NCI-H510A treated with DMSO at 0.1 percent for 48 hours (cell line): Measurements from ENCODE around the gene ICAM2.
A peak's percentile ranks its signal among the peaks of the same experiment; 100 is the strongest.

ENCODE experiments used
- DNase-seq: peaks from one replicate; lab custom pipeline; 2025; lab: John Stamatoyannopoulos, UW

ICAM2 gene

GRCh38 chr17:64020056-64020766 lies at the start of gene ICAM2:
ICAM2 (minus strand) TSS chr17:64020633; CDS start chr17:64006691, 13,942 bp downstream.
- DNase-seq, result no peak

GRCh38 chr17:64070213-64070612 lies 49.8 kb upstream of the ICAM2 start:
- DNase-seq, result no peak

DNA sequence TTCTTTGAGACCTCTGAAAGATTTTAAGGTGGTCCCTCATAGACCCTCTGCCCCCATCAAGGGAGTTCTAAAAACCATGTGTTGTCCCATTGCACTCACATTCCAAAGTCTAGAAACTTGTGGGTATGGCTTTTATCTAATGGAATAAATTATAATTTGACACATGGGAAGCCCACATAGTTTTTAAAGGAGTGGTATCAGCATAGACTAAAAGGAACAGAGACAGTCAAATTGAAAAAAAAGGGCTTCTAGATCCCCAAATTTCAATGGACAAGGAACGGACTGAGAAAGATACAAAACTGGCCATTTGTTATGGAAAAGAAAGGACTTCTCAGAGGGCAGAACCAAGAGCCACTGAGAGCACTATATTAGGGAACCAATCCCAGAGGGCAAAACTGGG lies 48.7 kb upstream of the ICAM2 start:
- DNase-seq, result no peak

GRCh38 chr17:64067657-64068056 lies 47.2 kb upstream of the ICAM2 start:
- no peak for DNase-seq

GRCh38 chr17:64066716-64067115 lies 46.3 kb upstream of the ICAM2 start:
- no peak for DNase-seq

- DNase-seq, result no peak
Measured at GRCh38 chr17:64065161-64065560, 44.7 kb upstream of the ICAM2 start.

DNA sequence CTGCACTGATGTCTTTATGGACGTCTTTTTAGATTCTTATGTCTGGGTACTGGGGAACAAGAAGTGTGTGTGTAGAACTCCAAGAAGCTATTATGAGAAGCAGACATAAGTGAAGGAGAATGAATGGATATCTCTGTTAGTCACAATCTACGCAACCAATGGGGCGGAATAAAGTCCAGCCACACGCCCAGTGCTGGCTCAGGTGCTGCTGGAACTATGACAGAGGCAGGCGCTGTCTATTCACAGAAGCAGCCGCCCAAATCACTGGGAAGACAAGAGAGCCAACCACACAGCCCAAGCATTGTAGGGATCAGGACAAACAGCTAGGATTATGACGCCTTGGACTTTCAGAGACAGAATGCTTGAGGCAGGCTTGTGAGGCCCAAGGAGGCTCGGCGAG lies 43.9 kb upstream of the ICAM2 start:
- no peak for DNase-seq

DNA sequence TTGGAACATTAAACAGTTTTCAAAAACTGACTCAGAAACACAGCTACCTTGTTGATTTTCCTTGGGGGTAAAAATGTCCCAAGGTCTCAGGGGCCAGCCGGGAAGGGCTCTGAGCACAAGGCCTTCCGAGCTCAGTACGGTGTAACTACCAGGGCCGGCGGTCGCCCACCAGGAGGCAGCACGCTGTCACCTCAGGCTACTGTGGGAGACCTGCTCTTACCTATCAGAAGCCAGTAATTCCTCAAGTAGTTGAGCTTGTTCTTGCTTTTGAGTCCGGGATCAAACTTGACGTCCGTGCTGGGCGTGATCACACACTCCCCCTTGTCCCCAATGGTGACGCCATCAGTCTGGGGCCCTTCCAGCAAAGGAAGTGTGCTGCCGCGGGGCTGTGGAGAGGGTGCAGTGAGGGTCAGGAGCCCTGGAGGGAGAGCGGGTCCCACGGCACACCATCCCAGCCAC lies 43.4 kb upstream of the ICAM2 start:
- DNase-seq, result peak; percentile 52

GRCh38 chr17:64063088-64063487 lies 42.7 kb upstream of the ICAM2 start:
- no peak for DNase-seq

GRCh38 chr17:64061178-64061898 lies 40.9 kb upstream of the ICAM2 start:
- no peak for DNase-seq

GRCh38 chr17:64060331-64060730 lies 39.9 kb upstream of the ICAM2 start:
- DNase-seq, result no peak

- no peak for DNase-seq
Measured at GRCh38 chr17:64059756-64060155, 39.3 kb upstream of the ICAM2 start.

GRCh38 chr17:64058621-64059020 lies 38.2 kb upstream of the ICAM2 start:
- DNase-seq, result no peak

DNA sequence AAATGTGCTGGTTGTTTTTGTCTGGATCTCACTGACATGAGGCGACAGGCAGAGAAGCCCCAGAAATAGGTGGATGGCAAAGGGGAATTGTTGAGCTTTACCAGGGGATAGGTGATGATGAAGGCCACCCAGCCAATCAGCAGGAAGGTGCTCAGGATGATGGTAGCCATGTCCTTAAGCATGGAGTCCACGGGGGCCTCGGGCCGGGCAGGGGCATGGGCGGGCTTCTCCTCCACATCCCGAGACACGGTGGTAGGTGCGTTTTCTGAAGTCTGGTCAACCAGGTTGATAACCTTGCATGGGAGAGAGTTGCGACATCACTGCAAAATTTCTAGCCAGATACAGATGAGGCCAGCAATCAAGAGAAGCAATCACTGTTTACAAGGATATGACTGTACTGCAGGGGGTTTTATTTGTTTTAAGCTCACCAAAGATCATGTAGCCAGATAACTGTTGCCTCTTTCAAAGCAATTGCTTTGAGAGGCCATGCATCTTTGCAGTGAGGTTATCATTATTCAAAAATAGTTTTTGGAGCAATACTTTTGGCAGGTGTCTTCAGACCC lies 37.3 kb upstream of the ICAM2 start:
- DNase-seq, result no peak

DNA sequence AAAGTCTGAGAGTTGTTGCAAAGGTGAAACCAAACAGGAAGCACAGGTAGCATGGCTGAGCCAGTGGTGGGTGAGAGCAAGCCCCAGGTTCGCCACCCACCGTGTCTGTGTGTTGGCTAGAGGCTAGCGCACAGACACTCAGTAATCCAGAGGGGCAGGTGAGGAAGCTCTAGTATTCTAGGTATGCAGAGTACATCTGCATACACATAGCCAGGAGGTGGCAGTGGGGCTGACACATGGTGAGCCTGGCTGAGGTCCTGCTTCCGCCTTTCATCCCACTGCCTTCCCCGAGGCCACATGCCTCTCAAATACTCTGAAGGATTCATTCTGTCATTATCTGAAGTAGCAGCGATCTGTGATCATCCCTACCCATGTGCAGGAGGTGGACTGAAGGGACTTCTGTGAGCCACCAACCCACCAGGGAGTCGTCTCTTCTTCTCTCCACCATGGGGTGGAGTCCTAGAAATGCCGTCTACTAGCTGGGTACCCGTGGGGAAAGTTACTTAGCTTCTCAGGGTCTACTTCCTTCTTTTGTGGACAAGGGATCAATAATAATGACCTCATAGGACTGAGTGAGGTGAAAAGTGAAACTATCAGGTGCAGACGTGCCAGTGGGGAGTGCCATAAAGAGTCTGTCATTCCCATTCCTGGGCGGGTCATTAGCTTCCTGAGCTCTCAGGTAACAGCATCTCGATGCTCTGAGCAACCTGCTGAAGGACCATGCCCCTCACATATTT lies 36.0 kb upstream of the ICAM2 start:
- no peak for DNase-seq

DNA sequence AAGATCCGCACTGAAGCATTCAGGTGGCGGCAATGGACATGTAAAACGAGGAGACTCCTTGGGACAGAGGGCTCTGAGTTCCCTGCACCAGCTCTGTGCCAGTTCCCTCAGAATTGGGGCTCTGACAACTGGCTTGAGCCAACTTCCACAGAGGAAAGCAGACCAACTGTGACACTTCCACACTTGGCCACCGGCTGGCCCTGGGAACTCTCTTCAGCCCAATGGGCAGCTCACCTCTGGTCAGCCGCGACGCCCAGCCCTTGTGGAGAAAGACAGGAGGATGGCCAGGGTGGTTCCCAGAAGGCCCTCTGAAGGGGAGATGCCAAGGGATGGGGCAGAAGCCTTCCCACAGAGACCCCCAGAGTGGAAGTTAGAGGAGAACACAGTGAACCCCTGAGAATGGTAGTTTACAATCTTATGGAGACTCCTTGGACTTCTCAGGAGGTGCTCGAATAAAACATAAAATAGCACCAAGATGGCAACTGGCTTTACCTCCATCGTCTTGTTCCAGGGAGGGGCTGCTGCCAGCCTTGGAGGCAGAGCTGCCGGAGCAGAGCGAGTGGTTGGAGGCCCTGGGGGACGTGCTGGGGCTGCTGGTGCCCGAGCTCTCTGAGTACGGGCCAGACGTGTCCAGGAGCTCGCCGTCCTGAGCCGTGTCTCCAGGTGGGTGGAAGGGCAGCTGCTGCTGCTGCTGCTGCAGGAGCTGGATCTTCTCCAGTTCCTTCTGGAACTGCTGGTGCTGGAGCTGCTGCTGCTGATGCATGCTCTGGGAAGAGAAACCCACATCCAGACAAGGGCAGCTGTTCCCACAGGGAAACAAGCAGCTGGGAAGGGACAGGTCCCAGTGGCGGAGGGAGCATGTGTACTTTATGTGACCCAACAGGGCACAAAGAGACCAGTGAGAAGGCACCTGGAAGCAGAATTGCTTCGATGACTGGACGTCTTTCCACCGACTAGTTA lies 35.0 kb upstream of the ICAM2 start:
- no peak for DNase-seq

- DNase-seq, result no peak
Measured at GRCh38 chr17:64054304-64054703, 33.9 kb upstream of the ICAM2 start.

DNA sequence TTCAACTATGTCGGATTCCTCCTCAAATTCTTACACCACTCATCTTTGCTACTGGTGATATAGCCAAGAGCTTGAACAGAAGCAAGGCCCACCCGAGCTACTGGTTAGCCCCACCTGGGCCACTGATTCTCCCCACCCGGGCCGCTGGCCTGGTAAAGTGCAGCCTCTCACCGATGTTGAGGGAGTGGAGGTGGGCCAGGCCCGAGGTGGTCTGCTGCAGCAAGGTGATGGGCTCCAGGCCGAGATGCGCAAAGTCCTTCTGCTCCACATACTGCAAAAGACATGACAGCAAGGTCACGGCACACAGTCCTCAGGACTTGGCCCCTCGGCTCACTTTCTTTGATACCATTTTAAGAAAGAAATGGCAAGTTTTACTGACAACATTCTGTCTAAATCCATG lies 32.7 kb upstream of the ICAM2 start:
- DNase-seq, result no peak

DNA sequence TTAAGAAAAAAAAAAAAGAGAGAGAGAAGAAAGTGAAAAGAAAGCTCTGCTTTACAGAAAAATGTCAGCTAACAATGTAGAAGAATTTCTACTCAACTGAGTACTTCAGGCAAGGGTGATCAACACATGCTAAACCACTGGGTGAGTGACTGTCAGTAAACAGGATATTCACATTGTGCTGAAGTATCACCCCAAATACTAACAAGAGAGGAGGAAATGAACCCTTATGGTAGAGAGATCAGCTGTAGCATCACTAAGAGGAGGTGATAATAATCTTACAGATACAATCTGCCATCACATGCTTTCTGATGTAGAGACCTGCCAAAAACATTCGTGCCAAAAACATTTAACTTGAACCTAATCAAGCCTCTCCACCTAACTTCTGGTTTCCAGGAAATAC lies 30.7 kb upstream of the ICAM2 start:
- DNase-seq, result no peak

- no peak for DNase-seq
Measured at GRCh38 chr17:64048805-64049204, 28.4 kb upstream of the ICAM2 start.

- no peak for DNase-seq
Measured at GRCh38 chr17:64045176-64045575, 24.7 kb upstream of the ICAM2 start.
